Neural progenitor cell (in vitro differentiated cells): ENCODE results near the gene SIPA1.

Experiments used
- CTCF ChIP-seq: fragments of 200-600 bp; sonication (generic); IDR thresholded peaks from 2 replicates; pipeline ENCODE4 v1.5.1; 2017; ENCODE audit warnings: antibody characterized with exemption, mild to moderate bottlenecking
- EZH2 ChIP-seq: fragments of 200-600 bp; sonication (generic); IDR thresholded peaks from 2 replicates; pipeline ENCODE4 v1.6.1; 2017; ENCODE audit warnings: antibody characterized with exemption, mild to moderate bottlenecking, moderate library complexity
- EZH2phosphoT487 ChIP-seq: fragments of 200-600 bp; sonication (generic); IDR thresholded peaks from 2 replicates; pipeline ENCODE4 v1.6.1; 2017; ENCODE audit warnings: antibody characterized with exemption

DNA sequence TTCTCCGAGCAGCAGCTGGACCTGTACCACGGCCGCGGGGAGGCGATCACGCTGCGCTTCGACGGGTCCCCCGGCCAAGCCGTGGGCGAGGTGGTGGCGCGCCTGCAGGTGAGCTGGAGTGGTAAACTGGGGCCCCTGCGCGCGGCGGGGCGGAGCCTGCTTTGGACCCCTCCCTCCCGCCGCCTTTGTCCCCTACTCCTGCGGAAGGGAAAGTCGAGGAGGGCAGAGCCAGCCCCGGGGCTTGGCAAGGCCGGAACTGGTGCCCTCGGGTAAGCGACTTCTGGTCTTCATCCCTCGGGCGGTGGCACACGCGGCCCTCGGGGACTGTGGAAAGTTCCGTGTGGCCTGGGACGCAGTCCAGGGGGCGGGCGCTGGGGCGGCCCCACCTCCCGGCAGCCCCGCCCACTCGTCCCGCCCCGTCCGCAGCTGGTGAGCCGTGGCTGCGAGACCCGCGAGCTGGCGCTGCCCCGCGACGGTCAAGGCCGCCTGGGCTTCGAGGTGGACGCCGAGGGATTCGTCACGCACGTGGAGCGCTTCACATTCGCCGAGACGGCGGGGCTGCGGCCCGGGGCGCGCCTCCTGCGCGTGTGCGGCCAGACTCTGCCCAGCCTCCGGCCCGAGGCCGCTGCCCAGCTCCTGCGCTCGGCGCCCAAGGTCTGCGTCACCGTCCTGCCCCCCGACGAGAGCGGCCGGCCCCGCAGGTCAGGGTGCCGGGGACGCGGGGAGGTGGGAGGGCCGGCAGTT lies 9.2 kb downstream of the SIPA1 start:
- TF ChIP-seq CTCF (no peak), EZH2phosphoT487 (peak; percentile 7), EZH2 (peak; percentile 68)
